HG03097 (cell line): Measurements from ENCODE around the gene GPC3.
"Not testable (repeated sequence)": the region's sequence is repeated elsewhere in the genome, so short reads cannot be mapped to it uniquely, and the experiment has no call there.

ENCODE experiments used
- ATAC-seq: cut with Tn5 transposase; IDR thresholded peaks from one replicate; pipeline ENCODE4 v1.9.1; 2021; ENCODE audit not compliant: unreplicated experiment, low FRiP score

GPC3 gene

DNA sequence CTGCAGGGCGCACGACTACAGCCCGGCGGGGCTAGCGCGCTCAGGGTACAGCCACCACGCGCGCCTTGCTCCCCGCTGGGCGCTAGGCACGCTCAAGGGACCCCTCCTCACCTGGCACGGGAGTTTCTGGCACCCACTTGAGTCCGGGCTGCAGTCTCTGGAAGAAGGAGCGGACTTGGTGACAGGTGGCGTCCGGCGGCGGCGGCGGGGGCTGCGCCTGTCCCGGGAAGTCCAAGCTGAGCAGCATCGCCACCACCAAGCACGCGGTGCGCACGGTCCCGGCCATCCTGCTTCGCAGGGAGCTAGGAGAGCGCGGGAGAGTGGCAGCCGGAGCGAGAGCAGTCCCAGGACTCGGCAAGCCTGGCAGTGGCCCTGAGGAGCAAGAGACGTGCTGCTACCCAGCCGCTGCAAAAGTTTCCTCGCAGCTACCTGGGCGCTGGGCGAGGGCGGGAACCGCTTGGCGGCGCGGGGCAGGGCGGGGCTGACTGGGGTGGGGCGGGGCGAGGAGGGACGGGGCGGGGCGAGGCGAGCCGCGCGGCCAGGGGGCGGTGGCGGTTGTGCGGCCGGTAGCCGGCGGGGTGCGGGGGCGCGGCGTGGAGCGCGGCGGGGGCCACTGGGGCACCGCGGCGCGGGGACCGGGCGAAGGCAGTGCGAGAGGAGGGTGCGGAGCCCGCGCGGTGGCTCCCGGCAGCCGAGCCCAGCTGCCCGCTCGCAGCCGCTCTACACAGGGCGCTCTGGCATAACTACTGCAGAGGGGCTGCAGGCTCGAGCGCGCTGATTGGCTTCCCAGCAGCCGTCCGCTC, at the start of gene GPC3:
TSS of gene GPC3 (minus strand) at position 431 of the 803 bp plus-strand sequence.
- no peak for ATAC-seq

DNA sequence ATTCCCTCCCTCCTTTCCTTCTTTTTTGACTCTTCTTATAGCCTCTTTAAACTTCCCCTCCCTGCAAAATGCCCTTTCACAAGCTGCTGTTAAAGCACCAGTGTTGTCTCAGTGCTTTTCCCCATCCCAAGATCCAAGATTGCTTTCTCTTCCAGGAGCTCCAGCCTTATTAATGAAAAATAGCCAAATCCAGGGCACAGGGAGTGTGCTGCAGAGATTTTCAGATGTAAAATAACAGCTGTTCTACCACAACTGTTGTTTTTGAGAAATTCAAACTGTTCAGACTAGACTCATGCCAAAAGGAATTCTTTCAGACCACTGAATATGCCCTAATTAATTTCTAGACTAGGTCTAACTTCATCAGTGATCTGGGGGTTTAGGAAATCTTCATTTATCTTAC, 47.0 kb upstream of the GPC3 start:
- no peak for ATAC-seq

DNA sequence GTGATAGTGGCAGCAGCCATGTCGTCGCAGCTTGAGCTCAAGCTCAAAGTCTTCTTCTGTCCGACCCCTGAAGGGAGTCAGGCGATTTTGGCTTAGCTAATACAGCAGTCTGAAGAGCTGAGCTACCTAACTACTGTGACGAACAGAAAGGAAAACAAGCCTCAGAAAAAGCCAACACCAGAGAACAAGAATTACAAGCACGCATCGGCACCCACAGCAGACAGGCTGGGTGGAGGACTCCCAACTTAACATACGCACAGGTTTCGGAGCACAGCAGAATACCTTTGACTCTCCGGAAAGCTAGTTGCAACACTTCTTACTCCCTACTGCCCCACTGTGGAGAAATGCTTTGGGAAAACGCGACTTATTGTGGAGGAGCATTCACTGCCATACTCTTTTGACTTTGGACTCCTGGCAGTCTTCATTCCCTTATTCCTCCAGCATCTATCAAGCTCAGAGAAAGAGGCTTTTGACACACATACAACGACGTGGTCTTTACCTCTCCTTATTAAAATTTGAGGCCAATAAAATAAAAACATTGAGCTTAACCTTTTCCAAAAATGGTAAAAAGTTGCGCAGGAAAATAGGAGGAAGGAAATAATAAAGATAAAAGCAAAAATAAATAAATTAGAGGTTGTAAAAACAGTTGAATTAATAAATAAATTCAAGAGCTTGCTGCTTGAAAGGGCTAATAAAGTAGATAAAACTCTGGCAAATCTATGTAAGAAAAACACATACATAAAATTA, 41.3 kb upstream of the GPC3 start:
- ATAC-seq: no peak

DNA sequence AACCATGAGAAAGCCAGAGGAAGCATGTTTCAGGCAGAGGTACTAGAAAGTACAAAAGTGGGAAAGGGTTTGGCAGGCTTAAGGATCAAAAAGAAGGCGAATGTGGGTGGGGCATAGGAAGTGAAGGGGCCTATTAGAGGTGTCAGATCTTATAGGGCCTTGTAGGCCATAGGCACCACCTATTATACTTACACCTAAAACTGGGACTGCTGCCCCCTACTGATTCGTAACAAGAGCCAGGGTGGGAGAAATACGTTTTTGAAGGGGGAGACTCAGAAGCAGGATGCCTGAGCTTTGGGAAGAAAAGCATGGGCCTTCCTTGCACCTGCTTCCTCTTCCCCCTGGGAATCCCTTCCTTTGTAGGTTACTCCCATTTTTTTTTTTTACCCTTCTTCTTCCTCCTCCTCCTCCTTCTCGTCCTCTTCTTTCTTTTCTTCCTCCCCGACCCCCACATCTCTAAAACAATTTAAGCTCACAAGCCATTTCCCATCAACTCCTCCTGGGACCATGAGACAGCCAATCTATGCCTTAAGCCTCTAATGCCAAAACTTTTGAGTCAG, 40.7 kb upstream of the GPC3 start:
- ATAC-seq: no peak

DNA sequence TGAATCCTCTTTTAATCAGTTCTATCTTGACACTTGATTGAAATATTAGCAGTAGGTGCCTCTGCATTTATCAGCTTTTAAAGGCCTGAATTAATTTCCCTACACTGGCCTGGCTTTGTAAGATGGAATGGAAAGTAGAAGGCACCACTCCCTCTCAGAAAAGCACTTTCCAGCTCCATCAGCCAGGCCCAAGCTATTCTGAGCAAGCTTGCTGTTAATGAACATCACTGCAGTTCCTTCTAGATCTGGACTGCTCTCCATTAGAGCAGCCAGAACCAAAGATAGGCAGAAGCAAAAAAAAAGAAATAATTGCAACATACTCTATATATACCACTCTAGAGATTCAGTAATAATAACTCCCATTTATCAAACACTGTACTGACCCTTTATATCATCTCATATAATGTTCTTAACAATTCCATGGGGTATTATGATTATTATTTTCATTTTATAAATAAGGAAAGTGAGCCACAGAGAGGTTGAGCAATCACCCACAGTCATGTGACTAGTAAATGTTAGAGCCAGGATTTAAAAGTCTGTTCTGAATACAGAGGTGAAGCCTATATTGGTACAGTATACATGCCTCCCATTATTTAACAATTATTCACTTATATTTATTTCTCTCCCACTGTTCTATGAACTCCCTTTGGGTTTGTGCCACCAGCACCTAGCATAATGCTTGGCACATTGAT, 39.4 kb upstream of the GPC3 start:
- no peak for ATAC-seq

DNA sequence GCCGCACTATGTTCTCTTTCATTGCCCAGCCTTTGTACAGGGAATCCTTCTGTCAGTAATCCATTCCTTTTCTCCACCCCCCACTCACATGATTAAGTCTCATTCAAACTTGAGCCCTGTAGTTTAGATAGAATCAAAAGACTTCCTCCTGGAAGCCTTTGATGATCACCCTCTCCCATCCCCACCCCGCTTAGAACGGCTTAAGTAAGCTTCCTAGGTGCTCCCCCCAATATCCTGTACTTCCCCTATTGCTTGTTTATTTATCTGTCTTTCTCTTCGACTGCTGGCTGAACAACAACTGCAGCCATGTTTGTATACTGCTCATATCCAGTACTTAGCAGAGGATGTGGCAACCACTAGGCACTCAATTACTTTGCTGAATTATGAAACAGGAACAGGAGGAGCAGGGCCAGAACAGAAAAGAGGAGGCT, 38.5 kb upstream of the GPC3 start:
- no peak for ATAC-seq

DNA sequence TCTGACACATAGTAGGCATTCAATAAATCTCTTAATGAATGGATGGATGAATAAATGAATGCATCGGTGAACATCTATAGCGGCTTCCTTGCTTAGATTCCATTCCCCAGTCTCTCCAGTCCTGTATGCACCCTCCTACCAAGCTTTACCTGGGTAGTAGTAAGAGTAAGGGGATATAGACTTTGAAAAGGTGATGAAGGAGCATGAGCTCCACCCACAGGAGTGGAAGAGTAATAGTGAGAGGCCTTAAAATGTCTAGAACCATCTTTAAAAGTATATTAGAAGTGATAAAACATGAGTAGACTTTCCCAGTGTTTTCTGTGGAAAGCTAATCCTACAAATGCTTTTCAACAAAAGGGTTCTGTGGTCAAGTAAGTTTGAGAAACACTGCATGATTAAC, 35.5 kb upstream of the GPC3 start:
- no peak for ATAC-seq

DNA sequence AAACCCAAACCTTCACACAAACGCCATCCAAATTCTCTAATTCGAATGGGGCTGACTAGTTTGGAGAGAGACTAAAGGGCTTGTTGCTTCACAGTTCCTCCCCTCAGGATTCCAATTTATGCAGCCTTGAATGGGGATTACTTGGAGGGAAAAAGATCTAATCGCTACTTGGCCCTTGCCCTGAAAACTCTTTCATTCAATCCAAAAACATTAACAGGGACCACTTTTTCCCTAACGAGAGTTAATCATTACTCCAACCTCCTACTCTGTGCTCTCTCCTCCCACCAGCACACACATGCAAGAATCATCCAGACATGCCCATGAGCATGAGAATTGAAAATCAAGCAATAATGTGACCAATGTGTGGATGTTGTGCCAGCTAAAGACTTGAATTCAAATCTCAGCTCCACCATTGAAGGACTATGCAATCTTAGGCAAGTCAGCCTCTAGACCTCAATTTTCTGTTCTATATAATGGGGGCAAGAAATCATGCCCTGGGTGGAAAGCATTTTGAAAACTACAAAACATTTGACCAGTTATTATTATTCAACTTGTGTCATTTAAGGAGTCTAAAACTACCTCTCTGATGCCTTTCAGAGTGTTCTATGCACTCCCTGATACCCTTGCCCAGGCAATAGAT, 34.3 kb upstream of the GPC3 start:
- no peak for ATAC-seq

DNA sequence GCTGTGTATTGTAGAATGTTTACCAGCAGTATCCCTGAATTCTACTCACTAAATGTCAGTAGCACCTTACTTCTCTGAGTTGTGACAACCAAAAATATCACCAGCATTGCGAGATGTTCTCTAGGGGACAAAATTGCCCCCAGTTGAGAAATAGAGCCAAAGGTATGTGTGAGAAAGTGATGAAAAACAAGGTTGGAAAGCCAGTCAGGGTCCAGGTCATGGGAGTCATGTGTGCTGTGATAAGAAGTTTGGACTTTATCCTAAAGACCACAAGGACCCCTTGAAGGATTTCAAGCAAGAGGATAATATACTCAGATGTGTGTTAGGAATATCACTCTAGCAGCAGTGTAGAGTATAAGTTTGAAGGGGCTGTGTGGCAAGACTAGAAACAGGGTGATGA, 30.9 kb upstream of the GPC3 start:
- not testable (repeated sequence) for ATAC-seq

DNA sequence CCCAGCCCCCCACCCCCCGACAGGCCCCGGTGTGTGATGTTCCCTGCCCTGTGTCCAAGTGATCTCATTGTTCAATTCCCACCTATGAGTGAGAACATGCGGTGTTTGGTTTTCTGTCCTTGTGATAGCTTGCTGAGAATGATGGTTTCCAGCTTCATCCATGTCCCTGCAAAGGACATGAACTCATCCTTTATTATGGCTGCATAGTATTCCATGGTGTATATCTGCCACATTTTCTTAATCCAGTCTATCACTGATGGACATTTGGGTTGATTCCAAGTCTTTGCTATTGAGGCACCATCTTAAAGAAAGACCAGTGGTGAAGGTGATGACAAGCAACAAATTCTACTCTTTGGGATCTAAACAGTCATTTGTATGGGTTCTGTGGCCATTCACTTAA, 30.1 kb upstream of the GPC3 start:
- not testable (repeated sequence) for ATAC-seq

DNA sequence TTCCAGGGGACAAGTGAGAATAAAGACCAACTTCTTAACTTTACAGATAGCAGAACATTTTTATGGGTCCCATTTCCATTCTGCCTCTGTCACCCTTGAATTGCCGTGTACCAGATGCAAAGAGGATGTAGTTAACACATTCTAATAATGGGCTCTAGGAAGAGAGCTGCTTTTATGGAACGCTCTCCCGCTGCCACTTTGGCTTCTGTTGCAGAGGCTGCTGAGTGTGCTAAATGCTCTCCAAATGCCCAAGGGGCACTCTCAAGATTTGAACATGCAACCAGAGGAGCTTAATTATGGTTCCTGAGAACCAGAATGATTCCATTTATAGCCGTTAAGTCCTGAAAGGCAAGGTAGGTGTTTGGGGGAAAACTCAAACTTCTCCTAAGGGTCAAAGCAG, 28.1 kb upstream of the GPC3 start:
- ATAC-seq: no peak

DNA sequence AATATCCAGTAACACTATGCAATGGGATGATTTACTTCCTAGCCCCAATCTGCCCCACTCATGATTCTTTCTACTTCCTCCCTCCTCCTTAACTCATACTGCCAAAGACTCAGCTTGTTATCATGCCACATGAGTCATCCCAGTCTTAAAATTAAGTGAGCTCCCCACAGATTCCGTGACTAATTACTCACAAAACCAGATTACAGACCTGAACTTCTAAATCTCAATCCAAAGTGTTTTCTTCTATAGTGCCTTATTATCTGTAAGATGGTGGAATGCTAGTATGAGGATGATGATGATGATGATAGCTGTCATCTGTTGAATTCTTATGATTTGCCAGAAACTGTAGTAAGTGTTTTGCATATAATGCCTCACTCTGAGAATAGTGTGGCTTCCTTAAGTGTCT, 27.7 kb upstream of the GPC3 start:
- no peak for ATAC-seq

DNA sequence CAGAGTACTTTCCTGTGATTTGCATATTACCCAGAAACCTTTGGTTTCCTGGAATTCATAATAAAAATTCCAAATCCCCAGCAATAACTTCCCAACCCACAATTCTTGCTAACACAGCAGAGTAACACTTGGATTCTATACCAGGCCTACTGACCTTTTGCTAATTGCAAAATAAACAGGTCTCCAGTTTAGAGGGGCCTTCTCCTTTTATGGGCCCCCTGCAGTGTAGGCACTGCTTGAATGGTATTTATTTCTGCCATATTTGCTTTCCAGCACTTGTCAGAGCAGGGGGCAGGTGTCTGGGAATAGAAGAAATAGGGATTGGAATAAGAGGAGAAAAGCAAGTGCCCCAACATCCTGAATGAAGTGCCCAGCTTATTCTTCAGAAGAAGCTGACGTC, 25.3 kb upstream of the GPC3 start:
- no peak for ATAC-seq

DNA sequence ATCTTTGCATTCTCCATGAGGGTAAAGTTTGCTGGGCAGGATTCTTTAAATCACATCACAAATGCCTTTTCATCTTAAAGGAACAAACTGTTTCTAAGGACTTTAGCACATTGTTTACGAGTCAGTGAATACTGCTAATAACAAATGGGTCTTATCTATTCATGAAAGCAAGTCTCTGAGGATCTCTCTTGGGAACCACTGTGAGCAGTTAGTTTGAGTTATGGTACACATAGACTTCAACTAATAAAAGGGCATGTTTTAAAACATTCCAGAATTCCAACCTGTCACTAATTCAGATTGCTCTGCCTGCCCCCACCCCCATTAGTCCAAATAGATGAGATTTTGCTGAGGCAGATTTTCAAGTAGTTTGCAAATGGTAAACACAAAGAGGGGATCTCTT, 22.3 kb upstream of the GPC3 start:
- no peak for ATAC-seq

DNA sequence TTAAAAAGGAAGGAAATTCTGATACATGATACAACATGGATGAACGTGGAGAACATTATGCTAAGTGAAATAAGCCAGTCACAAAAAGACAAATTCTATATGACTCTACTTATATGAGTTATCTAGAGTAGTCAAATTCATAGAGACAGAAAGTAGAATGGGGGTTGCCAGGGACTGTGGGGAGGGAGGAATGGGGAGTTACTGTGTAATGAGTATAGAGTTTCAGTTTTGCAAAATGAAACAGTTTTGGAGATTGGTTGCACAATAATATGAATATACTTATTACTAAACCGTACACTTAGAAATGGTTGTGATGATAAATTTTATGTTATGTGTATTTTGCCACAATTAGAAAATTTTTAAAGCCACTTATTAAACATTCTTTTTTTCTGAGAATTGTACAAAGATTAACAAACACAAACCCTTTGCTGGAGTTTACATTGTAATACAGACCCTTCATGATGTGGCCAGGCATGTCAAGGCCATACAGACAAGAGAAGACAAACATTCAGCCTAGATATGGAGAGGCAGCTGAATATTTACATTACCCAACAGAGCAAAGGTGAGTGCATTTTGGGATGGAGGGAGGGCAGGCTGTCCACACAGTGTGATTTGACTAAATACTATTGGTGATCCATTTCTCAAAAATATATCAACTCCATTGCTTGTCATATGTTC, 21.2 kb upstream of the GPC3 start:
- ATAC-seq: no peak

DNA sequence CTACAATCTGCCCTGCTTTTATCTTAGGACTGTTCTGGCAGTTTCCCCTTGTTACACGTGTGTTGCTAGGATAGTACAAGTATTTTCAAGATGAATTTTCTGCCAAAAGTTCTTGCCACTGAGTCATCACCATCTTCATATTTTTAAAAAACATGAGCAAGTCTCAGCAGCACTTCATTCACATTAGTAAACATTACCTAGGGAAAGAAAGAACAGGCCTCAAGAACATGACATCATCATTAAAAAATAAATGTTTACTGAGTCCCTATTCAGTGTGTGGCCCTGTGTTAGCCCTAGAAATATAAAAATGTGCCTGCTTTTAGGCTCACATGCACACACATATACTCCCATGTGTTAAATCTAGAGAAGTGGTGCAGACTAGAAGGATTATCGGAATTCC, 18.7 kb upstream of the GPC3 start:
- ATAC-seq: no peak

DNA sequence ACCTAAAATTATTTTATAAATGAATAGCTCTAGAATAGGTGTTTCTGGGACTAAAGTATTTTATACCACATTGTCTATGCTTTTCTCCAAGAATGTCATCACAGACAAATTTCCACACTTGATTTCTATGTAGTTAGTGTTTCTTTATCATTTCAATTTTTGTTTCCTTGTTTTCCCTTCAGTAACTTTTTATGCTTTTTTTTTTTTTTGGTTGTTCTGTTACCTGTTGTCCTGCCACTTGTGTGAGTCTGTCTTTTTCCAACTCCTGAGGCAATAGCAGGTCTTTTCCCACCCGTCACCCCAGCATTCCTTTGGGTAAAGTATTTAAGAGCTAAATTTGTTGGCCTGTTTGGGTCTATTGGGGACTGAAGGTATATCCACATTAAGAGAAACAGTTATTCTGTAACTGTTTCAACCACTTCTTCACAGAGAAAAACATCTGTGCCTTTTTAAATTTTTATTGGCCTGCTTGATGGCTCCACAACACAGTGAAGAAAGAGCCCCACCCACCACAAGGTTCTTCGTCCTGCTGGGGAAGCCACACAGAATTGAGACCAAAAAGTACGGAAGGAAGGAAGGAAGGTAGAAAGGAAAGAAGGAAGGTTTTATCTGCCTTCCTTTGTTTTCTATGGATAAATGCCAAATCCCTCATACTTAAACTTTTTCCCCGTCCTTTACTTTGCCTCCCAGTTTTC, 17.7 kb upstream of the GPC3 start:
- no peak for ATAC-seq

DNA sequence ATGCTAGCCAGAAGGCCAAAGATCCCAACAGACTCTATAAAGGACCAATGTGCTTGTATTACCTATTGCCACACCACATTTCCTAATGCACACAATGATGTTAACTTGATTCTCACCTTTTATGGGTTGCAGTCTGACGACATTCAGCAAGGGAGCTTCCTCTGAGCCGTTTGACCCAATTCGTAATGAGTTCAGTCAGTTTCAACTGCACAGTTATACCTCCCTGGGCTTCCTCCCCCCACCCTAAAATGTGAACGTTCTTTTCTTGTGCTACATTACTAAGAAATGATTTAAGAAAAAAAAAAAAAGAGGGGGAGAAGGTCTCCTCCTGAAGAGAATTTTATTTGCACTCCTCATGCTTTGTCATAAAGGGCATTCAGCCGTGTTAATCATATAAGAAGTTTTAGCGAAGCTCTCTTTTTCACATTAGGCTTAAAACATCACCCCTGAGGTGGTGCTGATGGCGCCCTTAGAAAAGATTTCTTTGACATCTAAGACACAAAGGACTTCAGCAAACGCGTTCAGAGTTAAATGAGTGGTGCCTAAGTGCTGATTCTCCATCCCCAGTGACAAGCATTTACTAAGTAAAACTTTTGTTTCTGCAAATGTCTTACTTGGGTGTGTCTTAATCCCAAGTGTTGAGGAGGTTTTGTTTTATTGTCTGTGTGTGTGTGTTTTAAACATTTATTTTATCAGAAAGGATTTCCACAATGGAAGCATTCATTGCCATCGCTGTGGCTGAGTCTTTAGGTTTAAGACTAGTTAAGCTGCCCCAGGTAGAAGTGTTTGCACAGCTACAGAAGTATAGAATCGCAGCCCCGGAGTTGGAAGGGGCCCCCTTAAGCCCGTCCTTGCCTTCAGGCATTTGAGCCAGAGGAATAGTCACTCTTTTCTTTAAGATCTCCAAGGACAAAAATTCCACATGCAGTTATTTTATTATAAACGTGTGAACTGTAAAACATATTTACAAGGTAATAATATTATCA, 15.2 kb upstream of the GPC3 start:
- no peak for ATAC-seq
